Neural progenitor cell (in vitro differentiated cells): ENCODE data around the gene IL25. TPM values are rescaled to one million over a fixed set of nuclear protein-coding genes. Genes with fewer than 3 reads are reported as not detected.

Experiments
- DNase-seq: peaks from one replicate; pipeline ENCODE4 v3.0.0-alpha.2; 2016; ENCODE audit warnings: low spot score
- H2AFZ ChIP-seq: fragments of 200-600 bp; sonication (generic); replicated peaks from 2 replicates; pipeline ENCODE4 v1.6.1; 2016; ENCODE audit warnings: antibody characterized with exemption
- H3F3A ChIP-seq: fragments of 200-600 bp; sonication (generic); 2 replicates; pipeline ENCODE4 v1.6.1; 2016; ENCODE audit warnings: antibody characterized with exemption, low read depth
- H3K27ac ChIP-seq: fragments of 200-600 bp; sonication (generic); 2 replicates; pipeline ENCODE4 v1.5.1; 2016; ENCODE audit warnings: mild to moderate bottlenecking
- H3K27me3 ChIP-seq: fragments of 200-600 bp; sonication (generic); 2 replicates; pipeline ENCODE4 v1.6.1; 2016; ENCODE audit warnings: mild to moderate bottlenecking, moderate library complexity
- H3K36me3 ChIP-seq: fragments of 200-600 bp; sonication (generic); 2 replicates; pipeline ENCODE4 v1.5.1; 2016
- H3K4me1 ChIP-seq: fragments of 200-600 bp; sonication (generic); 2 replicates; pipeline ENCODE4 v1.6.1; 2016; ENCODE audit warnings: mixed run types
- H3K4me2 ChIP-seq: fragments of 200-600 bp; sonication (generic); 2 replicates; pipeline ENCODE4 v1.6.1; 2016
- H3K4me3 ChIP-seq: fragments of 200-600 bp; sonication (generic); 2 replicates; pipeline ENCODE4 v1.5.1; 2016
- H3K79me2 ChIP-seq: fragments of 200-600 bp; sonication (generic); 2 replicates; pipeline ENCODE4 v1.6.1; 2016; ENCODE audit warnings: low read depth
- H3K9ac ChIP-seq: fragments of 200-600 bp; sonication (generic); 2 replicates; pipeline ENCODE4 v1.6.1; 2016
- H3K9me3 ChIP-seq: fragments of 200-600 bp; sonication (generic); 2 replicates; pipeline ENCODE4 v1.5.1; 2016; ENCODE audit warnings: low read depth
- H4K20me1 ChIP-seq: fragments of 200-600 bp; sonication (generic); 2 replicates; pipeline ENCODE4 v1.6.1; 2016; ENCODE audit warnings: low read depth
- H3K27ac Mint-ChIP-seq: 3 replicates; pipeline ENCODE4 v1.8.0; 2021; ENCODE audit warnings: mixed read lengths
- H3K27me3 Mint-ChIP-seq: 2 replicates; pipeline ENCODE4 v1.8.0; 2022; ENCODE audit warnings: low read depth, mild to moderate bottlenecking, inconsistent platforms, moderate library complexity, mixed read lengths; ENCODE audit not compliant: insufficient read depth
- H3K36me3 Mint-ChIP-seq: 3 replicates; pipeline ENCODE4 v1.8.0; 2021; ENCODE audit warnings: mixed read lengths
- H3K4me1 Mint-ChIP-seq: 3 replicates; pipeline ENCODE4 v1.8.0; 2021; ENCODE audit warnings: mixed read lengths
- H3K4me3 Mint-ChIP-seq: 3 replicates; pipeline ENCODE4 v1.8.0; 2021; ENCODE audit warnings: mild to moderate bottlenecking, moderate library complexity, mixed read lengths
- H3K9me3 Mint-ChIP-seq: 3 replicates; pipeline ENCODE4 v1.8.0; 2020; ENCODE audit warnings: mixed read lengths
- EZH2 ChIP-seq: fragments of 200-600 bp; sonication (generic); IDR thresholded peaks from 2 replicates; pipeline ENCODE4 v1.6.1; 2017; ENCODE audit warnings: antibody characterized with exemption, mild to moderate bottlenecking, moderate library complexity
- EZH2phosphoT487 ChIP-seq: fragments of 200-600 bp; sonication (generic); IDR thresholded peaks from 2 replicates; pipeline ENCODE4 v1.6.1; 2017; ENCODE audit warnings: antibody characterized with exemption
- total RNA-seq: library from RNA; depleted of rRNA; stranded (reverse); fragments of >200 nt; gene quantifications from 2 replicates; pipeline ENCODE4 v1.2.3, GENCODE V29; 2015; ENCODE audit warnings: low replicate concordance
- TF ChIP-seq, protein P1 (sequence below): fragments of 200-600 bp; sonication (generic); IDR thresholded peaks from 2 replicates; pipeline ENCODE4 v1.5.1; 2017; ENCODE audit warnings: antibody characterized with exemption, mild to moderate bottlenecking

IL25 gene
- total RNA-seq, 1 donor from 2014 or later: not detected

DNA sequence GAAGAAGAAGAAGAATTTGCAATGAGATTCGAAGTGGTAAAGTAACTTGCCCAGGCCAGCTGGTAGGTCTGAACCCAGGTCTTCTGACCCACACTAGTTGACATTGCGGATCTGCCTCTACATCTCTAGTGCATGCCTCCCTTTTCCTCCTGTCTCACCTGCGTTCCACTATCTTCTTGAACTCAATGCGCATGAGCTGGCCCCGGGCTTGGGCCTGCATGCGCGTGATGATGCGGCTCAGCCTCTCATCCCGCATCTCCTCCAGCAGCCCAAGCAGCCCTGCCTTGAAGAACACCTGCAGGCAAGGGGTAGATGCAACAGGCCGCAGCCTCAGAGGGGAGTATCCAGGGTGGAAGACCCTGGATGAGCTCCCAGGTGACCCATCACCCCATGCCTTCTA lies 23.5 kb downstream of the IL25 start:
- Mint-ChIP-seq H3K9me3 (peaks cover 2% of the 10 kb centered on the region), H3K4me1 (peaks cover 5% of the 10 kb centered on the region)
- no peak overlapping the region for H2AFZ ChIP-seq

DNA sequence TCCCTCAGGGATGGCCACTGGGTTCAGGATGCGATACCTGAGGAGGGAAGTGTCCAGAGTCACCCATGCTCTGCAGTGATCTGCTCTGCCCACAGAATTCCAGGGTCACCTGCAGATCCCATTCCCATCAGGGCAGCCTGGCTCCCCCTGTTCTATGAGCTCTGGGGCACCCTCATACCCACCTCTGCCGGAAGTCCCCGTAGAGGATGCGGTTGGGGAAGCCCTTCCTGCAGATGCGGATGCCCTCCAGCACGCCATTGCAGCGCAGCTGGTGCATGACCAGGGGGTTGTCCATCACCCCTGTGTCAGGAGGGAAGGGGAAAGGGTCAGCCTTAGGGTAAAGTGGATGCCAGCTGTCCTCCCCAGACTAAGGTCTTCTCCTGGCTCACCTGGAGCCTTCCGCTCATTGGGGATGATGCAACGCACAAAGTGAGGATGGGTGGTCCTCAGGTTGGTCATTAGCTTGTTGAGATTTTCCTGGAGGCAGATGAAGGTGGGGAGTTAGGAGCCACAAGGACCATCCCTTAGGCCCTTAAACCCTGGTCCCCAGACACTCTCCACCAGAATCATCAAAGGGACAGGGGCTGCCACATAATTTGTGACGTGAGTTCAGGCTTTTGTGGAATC lies 24.3 kb downstream of the IL25 start:
- H3K27me3 ChIP-seq: no peaks in the 10 kb centered on the region
- TF ChIP-seq EZH2phosphoT487: no peak
- no peak for TF ChIP-seq EZH2
- TF ChIP-seq, protein P1, sequence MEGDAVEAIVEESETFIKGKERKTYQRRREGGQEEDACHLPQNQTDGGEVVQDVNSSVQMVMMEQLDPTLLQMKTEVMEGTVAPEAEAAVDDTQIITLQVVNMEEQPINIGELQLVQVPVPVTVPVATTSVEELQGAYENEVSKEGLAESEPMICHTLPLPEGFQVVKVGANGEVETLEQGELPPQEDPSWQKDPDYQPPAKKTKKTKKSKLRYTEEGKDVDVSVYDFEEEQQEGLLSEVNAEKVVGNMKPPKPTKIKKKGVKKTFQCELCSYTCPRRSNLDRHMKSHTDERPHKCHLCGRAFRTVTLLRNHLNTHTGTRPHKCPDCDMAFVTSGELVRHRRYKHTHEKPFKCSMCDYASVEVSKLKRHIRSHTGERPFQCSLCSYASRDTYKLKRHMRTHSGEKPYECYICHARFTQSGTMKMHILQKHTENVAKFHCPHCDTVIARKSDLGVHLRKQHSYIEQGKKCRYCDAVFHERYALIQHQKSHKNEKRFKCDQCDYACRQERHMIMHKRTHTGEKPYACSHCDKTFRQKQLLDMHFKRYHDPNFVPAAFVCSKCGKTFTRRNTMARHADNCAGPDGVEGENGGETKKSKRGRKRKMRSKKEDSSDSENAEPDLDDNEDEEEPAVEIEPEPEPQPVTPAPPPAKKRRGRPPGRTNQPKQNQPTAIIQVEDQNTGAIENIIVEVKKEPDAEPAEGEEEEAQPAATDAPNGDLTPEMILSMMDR: no peak
- H3K9ac ChIP-seq: no peak overlapping the region
- no peaks in the 10 kb centered on the region for H4K20me1 ChIP-seq
- Mint-ChIP-seq H3K4me1 (peaks cover 5% of the 10 kb centered on the region), H3K27ac (no peak overlapping the region), H3K27me3 (peaks cover 19% of the 10 kb centered on the region), H3K36me3 (no peaks in the 10 kb centered on the region), H3K4me3 (no peak overlapping the region), H3K9me3 (peaks cover 6% of the 10 kb centered on the region)
- no peaks in the 10 kb centered on the region for H3K4me1 ChIP-seq
- H3F3A ChIP-seq: no peaks in the 10 kb centered on the region
- H3K27ac ChIP-seq: no peak overlapping the region
- DNase-seq: no peak
- H3K79me2 ChIP-seq: no peaks in the 10 kb centered on the region
- no peaks in the 10 kb centered on the region for H3K9me3 ChIP-seq
- no peaks in the 10 kb centered on the region for H3K36me3 ChIP-seq
- no peak overlapping the region for H2AFZ ChIP-seq
- H3K4me3 ChIP-seq: no peak overlapping the region
- H3K4me2 ChIP-seq: no peak overlapping the region

More for the DNA sequence above, 23.5 kb downstream of the IL25 start:
- Histone ChIP-seq H3K4me1 (no peaks in the 10 kb centered on the region), H3K36me3 (no peaks in the 10 kb centered on the region), H3F3A (no peaks in the 10 kb centered on the region), H3K9ac (no peak overlapping the region), H3K79me2 (no peaks in the 10 kb centered on the region), H3K9me3 (no peaks in the 10 kb centered on the region), H3K4me2 (no peak overlapping the region), H3K27ac (no peak overlapping the region), H4K20me1 (no peaks in the 10 kb centered on the region), H3K4me3 (no peak overlapping the region), H3K27me3 (no peaks in the 10 kb centered on the region)
- H3K36me3 Mint-ChIP-seq: no peaks in the 10 kb centered on the region
- no peak for DNase-seq
- H3K4me3 Mint-ChIP-seq: no peak overlapping the region
- H3K27me3 Mint-ChIP-seq: peaks cover 17% of the 10 kb centered on the region
- TF ChIP-seq EZH2: no peak
- TF ChIP-seq, protein P1: no peak
- no peak for TF ChIP-seq EZH2phosphoT487
- no peak overlapping the region for H3K27ac Mint-ChIP-seq

DNA sequence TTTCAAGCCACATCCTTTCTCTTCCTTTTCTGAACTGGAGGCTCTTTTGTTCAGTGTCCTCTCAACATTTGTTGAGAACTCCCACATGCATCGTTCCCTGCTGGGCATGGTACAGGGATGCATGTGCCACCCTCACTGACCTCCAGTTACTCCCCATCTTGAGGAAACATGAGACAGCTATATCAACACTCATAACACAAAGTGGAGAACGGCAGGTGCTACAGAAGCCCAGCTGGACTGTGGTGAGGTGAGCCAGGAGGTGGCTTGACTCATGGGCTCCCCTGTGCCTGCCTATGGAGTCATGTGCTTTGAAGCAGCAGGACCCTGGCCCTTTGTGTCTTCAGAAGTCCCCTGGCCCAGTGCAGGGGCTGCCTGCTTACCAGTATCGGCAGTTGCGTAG lies 25.7 kb downstream of the IL25 start:
- no peak overlapping the region for H3K4me2 ChIP-seq
- H3K27me3 ChIP-seq: no peaks in the 10 kb centered on the region
- no peaks in the 10 kb centered on the region for H4K20me1 ChIP-seq
- Mint-ChIP-seq H3K27ac (no peak overlapping the region), H3K4me1 (peaks cover 5% of the 10 kb centered on the region), H3K4me3 (no peak overlapping the region), H3K36me3 (no peaks in the 10 kb centered on the region), H3K9me3 (peaks cover 6% of the 10 kb centered on the region), H3K27me3 (peaks cover 19% of the 10 kb centered on the region)
- no peak overlapping the region for H3K27ac ChIP-seq
- DNase-seq: no peak
- H3K4me1 ChIP-seq: no peaks in the 10 kb centered on the region
- TF ChIP-seq EZH2: no peak
- TF ChIP-seq, protein P1: no peak
- TF ChIP-seq EZH2phosphoT487: no peak
- no peak overlapping the region for H2AFZ ChIP-seq
- no peaks in the 10 kb centered on the region for H3K79me2 ChIP-seq
- H3K9ac ChIP-seq: no peak overlapping the region
- H3K9me3 ChIP-seq: no peaks in the 10 kb centered on the region
- no peak overlapping the region for H3K4me3 ChIP-seq
- H3F3A ChIP-seq: no peaks in the 10 kb centered on the region
- H3K36me3 ChIP-seq: no peaks in the 10 kb centered on the region
